Measurements from ENCODE around the gene S100A16. TPM values are rescaled to one million over a fixed set of nuclear protein-coding genes. Genes with fewer than 3 reads are reported as not detected.

S100A16 gene
- total and polyA plus RNA-seq, 9 of the 15 experiments (the other 6 are each of a cell fraction or from before 2014, with no cell fraction given): 1.6 to 6.9 (median 4.3) TPM

DNA sequence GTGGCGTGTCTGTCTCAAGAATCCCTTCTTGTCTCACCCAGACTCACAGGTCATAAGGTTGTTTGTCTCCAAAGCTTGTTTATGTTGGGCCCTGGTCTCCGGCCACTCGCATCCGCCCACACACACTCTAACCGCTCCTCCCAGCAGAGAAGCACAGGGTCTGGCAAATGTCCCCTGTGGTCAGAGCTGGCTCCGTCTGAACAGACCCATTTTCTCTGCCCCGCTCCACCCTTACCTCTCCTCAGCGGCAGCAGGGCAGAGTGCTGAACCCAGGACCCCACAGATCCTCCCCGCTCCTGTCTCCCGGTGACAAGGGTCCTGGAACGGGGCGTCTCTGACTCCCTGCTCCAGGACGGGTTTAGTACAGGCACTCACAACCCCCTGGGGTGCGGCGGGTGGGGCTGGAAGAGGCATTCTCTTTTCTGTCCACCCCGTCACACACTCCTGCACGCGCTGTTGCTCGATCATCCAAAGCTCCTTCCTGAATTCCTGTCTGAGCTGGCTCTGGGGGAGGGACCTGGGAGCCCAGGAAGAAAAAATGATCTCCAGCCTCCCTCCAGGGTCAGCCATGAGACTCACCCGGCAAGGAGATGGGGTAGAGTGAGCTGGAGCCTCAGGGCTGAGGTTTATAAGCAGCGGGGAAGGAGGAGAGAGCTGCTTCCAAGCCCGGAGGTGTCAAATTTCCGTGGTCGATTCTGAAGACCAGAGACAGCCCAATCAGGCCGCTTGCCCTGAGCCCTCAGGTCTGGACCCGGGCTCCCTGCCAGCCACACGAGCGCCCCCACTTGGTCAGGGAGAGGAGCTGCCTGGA is 14.2 kb upstream of the S100A16 start, which contains the start of gene S100A13 (continued):
- TF ChIP-seq POLR2H (tag; IDR thresholded peaks at IDR 0.05; ENCODE audit: low read depth) (peak; percentile 93), ZNF586 (CRISPR knock-in tag; conservative IDR thresholded peaks at IDR 0.05) (no peak), MBD2 (IDR thresholded peaks at IDR 0.05; ENCODE audit: borderline replicate concordance, low read depth) (peak; percentile 52; the same call in 1 of the 2 replicates), GTF2E2 (tag; IDR thresholded peaks at IDR 0.05) (peak; percentile 93), XRCC5 (IDR thresholded peaks at IDR 0.05; ENCODE audit: low read depth, low read length) (peak; percentile 55), HMGXB4 (CRISPR knock-in tag; IDR thresholded peaks at IDR 0.05) (no peak; the same call in 1 of the 2 replicates), BRD4 (IDR thresholded peaks at IDR 0.05) (no peak), PPARD (CRISPR knock-in tag; IDR thresholded peaks at IDR 0.05) (no peak), CTBP1 (IDR thresholded peaks at IDR 0.05; ENCODE audit: borderline replicate concordance) (peak; percentile 59; the same call in 1 of the 2 replicates), NONO (IDR thresholded peaks at IDR 0.05; ENCODE audit: low read depth in 2 of 2, low read length in 1 of 2) (peak in 1 of 2 experiments; percentile 15; a peak in 1 of 4 replicates), NFYB (IDR thresholded peaks at IDR 0.05; ENCODE audit: extremely low read depth, insufficient read length) (no peak), DMBX1 (CRISPR knock-in tag; IDR thresholded peaks at IDR 0.05; ENCODE audit: borderline replicate concordance) (no peak), NFIC (IDR thresholded peaks at IDR 0.05) (peak; percentile 96), NR1H2 (CRISPR knock-in tag; IDR thresholded peaks at IDR 0.05) (no peak), FOXA1 (IDR thresholded peaks at IDR 0.05; ENCODE audit: borderline replicate concordance) (no peak)
- TF ChIP-seq, protein P1, sequence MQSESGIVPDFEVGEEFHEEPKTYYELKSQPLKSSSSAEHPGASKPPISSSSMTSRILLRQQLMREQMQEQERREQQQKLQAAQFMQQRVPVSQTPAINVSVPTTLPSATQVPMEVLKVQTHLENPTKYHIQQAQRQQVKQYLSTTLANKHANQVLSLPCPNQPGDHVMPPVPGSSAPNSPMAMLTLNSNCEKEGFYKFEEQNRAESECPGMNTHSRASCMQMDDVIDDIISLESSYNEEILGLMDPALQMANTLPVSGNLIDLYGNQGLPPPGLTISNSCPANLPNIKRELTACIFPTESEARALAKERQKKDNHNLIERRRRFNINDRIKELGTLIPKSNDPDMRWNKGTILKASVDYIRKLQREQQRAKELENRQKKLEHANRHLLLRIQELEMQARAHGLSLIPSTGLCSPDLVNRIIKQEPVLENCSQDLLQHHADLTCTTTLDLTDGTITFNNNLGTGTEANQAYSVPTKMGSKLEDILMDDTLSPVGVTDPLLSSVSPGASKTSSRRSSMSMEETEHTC (IDR thresholded peaks at IDR 0.05): no peak; the same call in 1 of the 2 replicates
- TF ChIP-seq, protein P2, sequence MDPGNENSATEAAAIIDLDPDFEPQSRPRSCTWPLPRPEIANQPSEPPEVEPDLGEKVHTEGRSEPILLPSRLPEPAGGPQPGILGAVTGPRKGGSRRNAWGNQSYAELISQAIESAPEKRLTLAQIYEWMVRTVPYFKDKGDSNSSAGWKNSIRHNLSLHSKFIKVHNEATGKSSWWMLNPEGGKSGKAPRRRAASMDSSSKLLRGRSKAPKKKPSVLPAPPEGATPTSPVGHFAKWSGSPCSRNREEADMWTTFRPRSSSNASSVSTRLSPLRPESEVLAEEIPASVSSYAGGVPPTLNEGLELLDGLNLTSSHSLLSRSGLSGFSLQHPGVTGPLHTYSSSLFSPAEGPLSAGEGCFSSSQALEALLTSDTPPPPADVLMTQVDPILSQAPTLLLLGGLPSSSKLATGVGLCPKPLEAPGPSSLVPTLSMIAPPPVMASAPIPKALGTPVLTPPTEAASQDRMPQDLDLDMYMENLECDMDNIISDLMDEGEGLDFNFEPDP (CRISPR knock-in tag; IDR thresholded peaks at IDR 0.05): no peak
- TF ChIP-seq, protein P3, sequence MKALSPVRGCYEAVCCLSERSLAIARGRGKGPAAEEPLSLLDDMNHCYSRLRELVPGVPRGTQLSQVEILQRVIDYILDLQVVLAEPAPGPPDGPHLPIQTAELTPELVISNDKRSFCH (CRISPR knock-in tag; IDR thresholded peaks at IDR 0.05): no peak
- TF ChIP-seq, protein P3 (tag; IDR thresholded peaks at IDR 0.05): 0 out of 2 replicates have a peak, but pooled peaks have one; percentile 13
- TF ChIP-seq, protein P4, sequence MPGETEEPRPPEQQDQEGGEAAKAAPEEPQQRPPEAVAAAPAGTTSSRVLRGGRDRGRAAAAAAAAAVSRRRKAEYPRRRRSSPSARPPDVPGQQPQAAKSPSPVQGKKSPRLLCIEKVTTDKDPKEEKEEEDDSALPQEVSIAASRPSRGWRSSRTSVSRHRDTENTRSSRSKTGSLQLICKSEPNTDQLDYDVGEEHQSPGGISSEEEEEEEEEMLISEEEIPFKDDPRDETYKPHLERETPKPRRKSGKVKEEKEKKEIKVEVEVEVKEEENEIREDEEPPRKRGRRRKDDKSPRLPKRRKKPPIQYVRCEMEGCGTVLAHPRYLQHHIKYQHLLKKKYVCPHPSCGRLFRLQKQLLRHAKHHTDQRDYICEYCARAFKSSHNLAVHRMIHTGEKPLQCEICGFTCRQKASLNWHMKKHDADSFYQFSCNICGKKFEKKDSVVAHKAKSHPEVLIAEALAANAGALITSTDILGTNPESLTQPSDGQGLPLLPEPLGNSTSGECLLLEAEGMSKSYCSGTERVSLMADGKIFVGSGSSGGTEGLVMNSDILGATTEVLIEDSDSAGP (CRISPR knock-in tag; IDR thresholded peaks at IDR 0.05): no peak

Data from K562 (cell line).